GM19043 (cell line): ENCODE measurements around the gene MAT1A.
"Not testable (repeated sequence)": the region's sequence is repeated elsewhere in the genome, so short reads cannot be mapped to it uniquely, and the experiment has no call there.

ENCODE experiments used
- ATAC-seq: cut with Tn5 transposase; IDR thresholded peaks from one replicate; pipeline ENCODE4 v1.9.1; 2021; ENCODE audit warnings: low read depth; ENCODE audit not compliant: unreplicated experiment

MAT1A gene

GRCh38 chr10:80236457-80236856 lies 53.0 kb downstream of the MAT1A start:
- not testable (repeated sequence) for ATAC-seq

GRCh38 chr10:80234331-80235235 lies 54.9 kb downstream of the MAT1A start:
- peak; percentile 100 for ATAC-seq

GRCh38 chr10:80233871-80234270 lies 55.6 kb downstream of the MAT1A start:
- ATAC-seq = not testable (repeated sequence)

GRCh38 chr10:80226723-80227122 lies 62.7 kb downstream of the MAT1A start:
- not testable (repeated sequence) for ATAC-seq

GRCh38 chr10:80223031-80223419 lies 66.4 kb downstream of the MAT1A start:
- ATAC-seq = not testable (repeated sequence)
